Caco-2 (cell line): ENCODE results near the gene ANKMY1. TPM values are rescaled to one million over a fixed set of nuclear protein-coding genes. Genes with fewer than 3 reads are reported as not detected.

Experiments used
- BruUV-seq: library from RNA; stranded (reverse); fragments of 400-500 nt; replicated peaks from 2 replicates; lab custom pipeline; 2021; lab: Mats Ljungman, UMichigan
- CTCF ChIA-PET: fragments of 300-600 bp; sonication (Branson Sonifier 250); formaldehyde crosslinking; loops from one replicate; lab custom pipeline; 2022; ENCODE audit warnings: antibody characterized with exemption; lab: Charles Lee
- POLR2A ChIA-PET: fragments of 300-600 bp; sonication (Branson Sonifier 250); formaldehyde crosslinking; loops from one replicate; lab custom pipeline; 2022; ENCODE audit warnings: antibody characterized with exemption; lab: Charles Lee
- DNase-seq, 2 experiments: peaks; one replicate each; pipeline versions ENCODE4 v3.0.0 to v3.0.0-alpha.2; 2020 to 2022
- H3K27me3 ChIP-seq: replicated peaks from 2 replicates; pipeline ENCODE4 v1.6.0; 2011; ENCODE audit warnings: low read length; ENCODE audit not compliant: control insufficient read depth, insufficient read depth
- H3K36me3 ChIP-seq: 2 replicates; pipeline ENCODE4 v1.5.1; 2011; ENCODE audit warnings: low read length; ENCODE audit not compliant: control insufficient read depth, insufficient read depth
- H3K4me1 ChIP-seq: fragments of 250-450 bp; sonication (Bioruptor Pico); 2 replicates; pipeline ENCODE4 v1.5.1; 2020; ENCODE audit warnings: mild to moderate bottlenecking
- H3K4me3 ChIP-seq: 2 replicates; pipeline ENCODE4 v1.5.1; 2011; ENCODE audit warnings: low read depth, mild to moderate bottlenecking, control low read depth, low read length
- H3K9me3 ChIP-seq: fragments of 250-450 bp; sonication (Bioruptor Pico); 2 replicates; pipeline ENCODE4 v1.5.1; 2020; ENCODE audit warnings: mild to moderate bottlenecking, moderate library complexity
- H3K27ac Mint-ChIP-seq: one replicate; pipeline ENCODE4 v1.8.0; 2022; ENCODE audit warnings: mixed read lengths; ENCODE audit not compliant: unreplicated experiment
- H3K27me3 Mint-ChIP-seq: one replicate; pipeline ENCODE4 v1.8.0; 2022; ENCODE audit warnings: mixed read lengths; ENCODE audit not compliant: insufficient read depth, unreplicated experiment
- H3K36me3 Mint-ChIP-seq: one replicate; pipeline ENCODE4 v1.8.0; 2022; ENCODE audit warnings: mild to moderate bottlenecking, mixed read lengths; ENCODE audit not compliant: insufficient read depth, unreplicated experiment
- H3K4me1 Mint-ChIP-seq: one replicate; pipeline ENCODE4 v1.8.0; 2022; ENCODE audit warnings: low read depth, mixed read lengths; ENCODE audit not compliant: unreplicated experiment
- H3K4me3 Mint-ChIP-seq: one replicate; pipeline ENCODE4 v1.8.0; 2022; ENCODE audit warnings: mild to moderate bottlenecking, moderate library complexity, mixed read lengths; ENCODE audit not compliant: unreplicated experiment
- H3K9me3 Mint-ChIP-seq: one replicate; pipeline ENCODE4 v1.8.0; 2022; ENCODE audit warnings: mixed read lengths; ENCODE audit not compliant: unreplicated experiment
- CTCF ChIP-seq, 2 experiments: fragments of 200-600 bp in 1 of 2; IDR thresholded peaks; 1 replicate in 1 of 2; 2 replicates in 1 of 2; pipeline versions ENCODE4 v1.5.1 to v1.8.0; 2011 to 2022; ENCODE audit warnings: antibody characterized with exemption in 1 of 2, control low read depth in 1 of 2, inconsistent platforms in 1 of 2, low read depth in 1 of 2, low read length in 1 of 2, mild to moderate bottlenecking in 1 of 2, moderate library complexity in 1 of 2; ENCODE audit not compliant: insufficient read depth in 1 of 2, severe bottlenecking in 1 of 2, unreplicated experiment in 1 of 2
- intact Hi-C: fragments of 100-400 bp; cut with micrococcal nuclease; formaldehyde crosslinking; loops from one replicate; pipeline ENCODE4 v1.10.0; 2022; ENCODE audit not compliant: unreplicated experiment
- total RNA-seq: library from RNA; stranded (reverse); gene quantifications from 2 replicates; pipeline ENCODE4 v1.2.3, GENCODE V29; 2022

ANKMY1 gene
- total RNA-seq, 1 experiment from 2014 or later: 12.2 TPM

- Mint-ChIP-seq H3K4me3 (no peak overlapping the region), H3K36me3 (no peaks in the 10 kb centered on the region), H3K27ac (no peak overlapping the region), H3K4me1 (no peaks in the 10 kb centered on the region), H3K9me3 (no peaks in the 10 kb centered on the region), H3K27me3 (no peaks in the 10 kb centered on the region)
- TF ChIP-seq CTCF (IDR thresholded peaks at IDR 0.05; ENCODE audit: insufficient read depth in 1 of 2, low read depth in 1 of 2, low read length in 1 of 2, severe bottlenecking in 1 of 2, unreplicated experiment in 1 of 2): no peak
- Histone ChIP-seq H3K36me3 (no peaks in the 10 kb centered on the region), H3K27me3 (no peaks in the 10 kb centered on the region), H3K9me3 (no peaks in the 10 kb centered on the region), H3K4me1 (no peaks in the 10 kb centered on the region), H3K4me3 (no peak overlapping the region)
- DNase-seq: no peak
- no TSS peak for BruUV-seq
- intact Hi-C loops: no loop called here
- ChIA-PET POLR2A (no interaction called here), CTCF (interaction anchor here (0.6 kb wide), 1 partner anchor 79 kb away, joined by 3 read pairs; the partner anchor contains the start of gene CAPN10)
Observed at GRCh38 chr2:240507778-240508251, 50.0 kb downstream of the ANKMY1 start.

- H3K27ac Mint-ChIP-seq: no peak overlapping the region
- POLR2A ChIA-PET: no interaction called here
- no peaks in the 10 kb centered on the region for H3K36me3 ChIP-seq
- BruUV-seq: no TSS peak
- no peaks in the 10 kb centered on the region for H3K9me3 Mint-ChIP-seq
- peak in 1 of 2 experiments; percentile 19 for DNase-seq
- H3K4me1 Mint-ChIP-seq: no peaks in the 10 kb centered on the region
- intact Hi-C loops: no loop called here
- TF ChIP-seq CTCF (IDR thresholded peaks at IDR 0.05; ENCODE audit: insufficient read depth in 1 of 2, low read depth in 1 of 2, low read length in 1 of 2, severe bottlenecking in 1 of 2, unreplicated experiment in 1 of 2): no peak
- no peaks in the 10 kb centered on the region for H3K36me3 Mint-ChIP-seq
- H3K4me3 Mint-ChIP-seq: no peak overlapping the region
- H3K9me3 ChIP-seq: no peaks in the 10 kb centered on the region
- no peak overlapping the region for H3K4me3 ChIP-seq
- H3K27me3 ChIP-seq: no peaks in the 10 kb centered on the region
- no peaks in the 10 kb centered on the region for H3K27me3 Mint-ChIP-seq
- CTCF ChIA-PET: no interaction called here
- H3K4me1 ChIP-seq: no peaks in the 10 kb centered on the region
Observed at GRCh38 chr2:240507060-240507777, 50.6 kb downstream of the ANKMY1 start.

- ChIA-PET POLR2A (no interaction called here), CTCF (no interaction called here)
- intact Hi-C loops: no loop called here
- TF ChIP-seq CTCF (IDR thresholded peaks at IDR 0.05; ENCODE audit: insufficient read depth in 1 of 2, low read depth in 1 of 2, low read length in 1 of 2, severe bottlenecking in 1 of 2, unreplicated experiment in 1 of 2): no peak
- Histone ChIP-seq H3K4me1 (no peaks in the 10 kb centered on the region), H3K9me3 (no peaks in the 10 kb centered on the region), H3K36me3 (no peaks in the 10 kb centered on the region), H3K4me3 (no peak overlapping the region), H3K27me3 (no peaks in the 10 kb centered on the region)
- H3K4me3 Mint-ChIP-seq: no peak overlapping the region
- H3K36me3 Mint-ChIP-seq: no peaks in the 10 kb centered on the region
- no peaks in the 10 kb centered on the region for H3K9me3 Mint-ChIP-seq
- no peaks in the 10 kb centered on the region for H3K27me3 Mint-ChIP-seq
- no peak overlapping the region for H3K27ac Mint-ChIP-seq
- peak in 1 of 2 experiments; percentile 15 for DNase-seq
- BruUV-seq: no TSS peak
- H3K4me1 Mint-ChIP-seq: no peaks in the 10 kb centered on the region
Observed at GRCh38 chr2:240506406-240507059, 51.3 kb downstream of the ANKMY1 start.
